D341Med (cell line): ENCODE data around the gene DLG1.

ENCODE experiments used
- DNase-seq: peaks from one replicate; pipeline ENCODE4 v3.0.0; 2012; ENCODE audit warnings: low spot score

DLG1 gene

GRCh38 chr3:197014942-197015575 lies 283.4 kb downstream of the DLG1 start:
- no peak for DNase-seq

GRCh38 chr3:197014024-197014423 lies 284.4 kb downstream of the DLG1 start:
- no peak for DNase-seq

GRCh38 chr3:197012540-197012883 lies 285.9 kb downstream of the DLG1 start:
- no peak for DNase-seq

GRCh38 chr3:197011780-197012539 lies 286.5 kb downstream of the DLG1 start:
- DNase-seq: no peak

- no peak for DNase-seq
Measured at GRCh38 chr3:197010556-197011351, 287.7 kb downstream of the DLG1 start.

- no peak for DNase-seq
Measured at GRCh38 chr3:197009532-197010019, 288.8 kb downstream of the DLG1 start.

- no peak for DNase-seq
Measured at GRCh38 chr3:197008436-197009209, 289.8 kb downstream of the DLG1 start.

GRCh38 chr3:197007953-197008352 lies 290.5 kb downstream of the DLG1 start:
- no peak for DNase-seq

GRCh38 chr3:197007296-197007940 lies 291.0 kb downstream of the DLG1 start:
- no peak for DNase-seq

GRCh38 chr3:197006860-197007259 lies 291.6 kb downstream of the DLG1 start:
- DNase-seq: no peak

GRCh38 chr3:197006446-197006845 lies 292.0 kb downstream of the DLG1 start:
- no peak for DNase-seq

GRCh38 chr3:197003461-197004385 lies 294.7 kb downstream of the DLG1 start:
- no peak for DNase-seq

GRCh38 chr3:197002701-197003454 lies 295.5 kb downstream of the DLG1 start:
- peak; percentile 98 for DNase-seq

GRCh38 chr3:197001972-197002700 lies 296.3 kb downstream of the DLG1 start:
- no peak for DNase-seq

- DNase-seq: no peak
Measured at GRCh38 chr3:197001106-197001971, 297.1 kb downstream of the DLG1 start.

- no peak for DNase-seq
Measured at GRCh38 chr3:197000211-197000610, 298.2 kb downstream of the DLG1 start.

GRCh38 chr3:196998966-196999760 lies 299.2 kb downstream of the DLG1 start:
- DNase-seq: no peak
